B cell (primary cell): Measurements from ENCODE around the gene RNF213. TPM values are rescaled to one million over a fixed set of nuclear protein-coding genes. Genes with fewer than 3 reads are reported as not detected.

Experiments
- ATAC-seq: fragments of 200-7000 bp; cut with Tn5 transposase; one replicate; pipeline ENCODE4 v1.10.0; 2021; ENCODE audit warnings: low read depth, mild to moderate bottlenecking, moderate number of reproducible peaks, moderate library complexity
- CTCF ChIA-PET: fragments of 350-600 bp; sonication (Branson Sonifier 250); formaldehyde crosslinking; loops from one replicate; lab custom pipeline; 2021; ENCODE audit warnings: antibody characterized with exemption, inconsistent platforms; lab: Charles Lee
- POLR2A ChIA-PET: fragments of 350-600 bp; sonication (Branson Sonifier 250); formaldehyde crosslinking; loops from one replicate; lab custom pipeline; 2021; ENCODE audit warnings: antibody characterized with exemption; lab: Charles Lee
- DNase-seq: peaks from one replicate; pipeline ENCODE4 v3.0.0; 2013
- H2AFZ ChIP-seq: 2 replicates; pipeline ENCODE4 v1.6.1; 2012; ENCODE audit warnings: mild to moderate bottlenecking, low read depth, low read length; ENCODE audit not compliant: insufficient read depth, poor library complexity, severe bottlenecking
- H3K27ac ChIP-seq, 2 donors: 1 replicate in 1 of 2; 2 replicates in 1 of 2; pipeline ENCODE4 v1.5.1; 2012 to 2013; ENCODE audit warnings: low read length in 2 of 2, mild to moderate bottlenecking in 2 of 2, moderate library complexity in 1 of 2
- H3K27me3 ChIP-seq, 4 experiments: fragments of 200-600 bp in 1 of 4; sonication (generic) in 1 of 4; replicated peaks in 1 of 4; 1 replicate in 2 of 4; 2 replicates in 2 of 4; pipeline versions ENCODE4 v1.6.1 to v1.7.0; 2013 to 2016; ENCODE audit warnings: low read length in 3 of 4, mild to moderate bottlenecking in 2 of 4, mixed read lengths in 1 of 4, moderate library complexity in 1 of 4; ENCODE audit not compliant: insufficient read depth in 4 of 4, control insufficient read depth in 3 of 4; ENCODE audit errors: control extremely low read depth in 1 of 4
- H3K36me3 ChIP-seq, 2 experiments: replicated peaks in 1 of 2; 1 replicate in 1 of 2; 2 replicates in 1 of 2; pipeline versions ENCODE4 v1.6.1 to v1.7.1; 2013; ENCODE audit warnings: low read length in 1 of 2; ENCODE audit not compliant: insufficient read depth in 2 of 2, control insufficient read depth in 1 of 2; ENCODE audit errors: control extremely low read depth in 1 of 2, extremely low read depth in 1 of 2
- H3K4me1 ChIP-seq, 2 donors: fragments of 200-600 bp in 1 of 2; sonication (generic) in 1 of 2; 1 replicate in 1 of 2; 2 replicates in 1 of 2; pipeline versions ENCODE4 v1.5.1 to v1.6.1; 2013 to 2017; ENCODE audit warnings: low read length in 2 of 2; ENCODE audit not compliant: control insufficient read depth in 2 of 2, insufficient read depth in 2 of 2
- H3K4me2 ChIP-seq: replicated peaks from 2 replicates; pipeline ENCODE3; 2012; ENCODE audit warnings: mild to moderate bottlenecking, low read depth, low read length; ENCODE audit not compliant: poor library complexity, severe bottlenecking
- H3K4me3 ChIP-seq, 5 experiments: fragments of 200-600 bp in 1 of 5; sonication (generic) in 1 of 5; 1 replicate in 3 of 5; 2 replicates in 2 of 5; pipeline versions ENCODE4 v1.5.1 to v1.7.0; 2011 to 2016; ENCODE audit warnings: low read length in 4 of 5, mild to moderate bottlenecking in 4 of 5, low read depth in 2 of 5, control low read depth in 1 of 5, moderate library complexity in 1 of 5; ENCODE audit not compliant: insufficient read depth in 1 of 5; ENCODE audit errors: control extremely low read depth in 1 of 5, extremely low read depth in 1 of 5
- H3K79me2 ChIP-seq: fragments of 200-600 bp; sonication (generic); one replicate; pipeline ENCODE4 v1.6.0; 2016; ENCODE audit warnings: low read length; ENCODE audit not compliant: control insufficient read depth, insufficient read depth
- H3K9ac ChIP-seq: fragments of 200-600 bp; sonication (generic); 2 replicates; pipeline ENCODE4 v1.6.1; 2017; ENCODE audit warnings: mild to moderate bottlenecking, low read length, moderate library complexity
- H3K9me3 ChIP-seq, 3 donors: one replicate each; pipeline versions ENCODE4 v1.6.1 to v1.7.1; 2013; ENCODE audit warnings: low read length in 2 of 3; ENCODE audit not compliant: control insufficient read depth in 2 of 3, insufficient read depth in 1 of 3; ENCODE audit errors: control extremely low read depth in 1 of 3
- H4K20me1 ChIP-seq: 2 replicates; pipeline ENCODE4 v1.6.0; 2012; ENCODE audit warnings: mild to moderate bottlenecking, low read length; ENCODE audit not compliant: insufficient read depth, control insufficient read depth, poor library complexity, severe bottlenecking
- H3K27ac Mint-ChIP-seq: one replicate; pipeline ENCODE4 v1.8.0; 2021; ENCODE audit warnings: mixed read lengths
- H3K27me3 Mint-ChIP-seq: one replicate; pipeline ENCODE4 v1.8.0; 2021; ENCODE audit warnings: mixed read lengths
- H3K4me1 Mint-ChIP-seq: one replicate; pipeline ENCODE4 v1.8.0; 2021; ENCODE audit warnings: mixed read lengths
- H3K4me3 Mint-ChIP-seq: one replicate; pipeline ENCODE4 v1.8.0; 2021; ENCODE audit warnings: mixed read lengths
- H3K9me3 Mint-ChIP-seq: one replicate; pipeline ENCODE4 v1.8.0; 2022; ENCODE audit warnings: mixed read lengths; ENCODE audit not compliant: insufficient read depth
- CTCF ChIP-seq: fragments of 200-600 bp; IDR thresholded peaks from one replicate; pipeline ENCODE4 v1.8.0; 2022; ENCODE audit warnings: antibody characterized with exemption, mild to moderate bottlenecking
- EZH2 ChIP-seq: IDR thresholded peaks from 2 replicates; pipeline ENCODE4 v1.6.1; 2012; ENCODE audit warnings: borderline replicate concordance, low read depth, mild to moderate bottlenecking, moderate library complexity, low read length; ENCODE audit not compliant: insufficient read depth, poor library complexity, severe bottlenecking
- WGBS: methylation state at CpG from one replicate; pipeline ENCODE4 v1.1.5; 2013; ENCODE audit warnings: missing lambda C conversion rate; ENCODE audit not compliant: insufficient coverage; 5-methylcytosine and 5-hydroxymethylcytosine counted together
- intact Hi-C: fragments of 100-400 bp; cut with micrococcal nuclease; formaldehyde crosslinking; loops from one replicate; pipeline ENCODE4 v1.10.0; 2022
- polyA plus RNA-seq: library from polyadenylated mRNA; depleted of rRNA; stranded (reverse); fragments of >200 nt; gene quantifications from 2 replicates; pipeline ENCODE4 v1.2.3, GENCODE V29; 2012
- total RNA-seq, 2 donors: library from RNA; stranded (reverse); fragments of 120-200 nt in 1 of 2; gene quantifications; 1 replicate in 1 of 2; 2 replicates in 1 of 2; pipeline versions ENCODE4 v1.2.3 to v1.2.4, GENCODE V29; 2013 to 2022

Gene RNF213
- total and polyA plus RNA-seq, 2 donors (not counting 1 experiment from before 2014, with no cell fraction given), result 121 to 287 TPM

DNA sequence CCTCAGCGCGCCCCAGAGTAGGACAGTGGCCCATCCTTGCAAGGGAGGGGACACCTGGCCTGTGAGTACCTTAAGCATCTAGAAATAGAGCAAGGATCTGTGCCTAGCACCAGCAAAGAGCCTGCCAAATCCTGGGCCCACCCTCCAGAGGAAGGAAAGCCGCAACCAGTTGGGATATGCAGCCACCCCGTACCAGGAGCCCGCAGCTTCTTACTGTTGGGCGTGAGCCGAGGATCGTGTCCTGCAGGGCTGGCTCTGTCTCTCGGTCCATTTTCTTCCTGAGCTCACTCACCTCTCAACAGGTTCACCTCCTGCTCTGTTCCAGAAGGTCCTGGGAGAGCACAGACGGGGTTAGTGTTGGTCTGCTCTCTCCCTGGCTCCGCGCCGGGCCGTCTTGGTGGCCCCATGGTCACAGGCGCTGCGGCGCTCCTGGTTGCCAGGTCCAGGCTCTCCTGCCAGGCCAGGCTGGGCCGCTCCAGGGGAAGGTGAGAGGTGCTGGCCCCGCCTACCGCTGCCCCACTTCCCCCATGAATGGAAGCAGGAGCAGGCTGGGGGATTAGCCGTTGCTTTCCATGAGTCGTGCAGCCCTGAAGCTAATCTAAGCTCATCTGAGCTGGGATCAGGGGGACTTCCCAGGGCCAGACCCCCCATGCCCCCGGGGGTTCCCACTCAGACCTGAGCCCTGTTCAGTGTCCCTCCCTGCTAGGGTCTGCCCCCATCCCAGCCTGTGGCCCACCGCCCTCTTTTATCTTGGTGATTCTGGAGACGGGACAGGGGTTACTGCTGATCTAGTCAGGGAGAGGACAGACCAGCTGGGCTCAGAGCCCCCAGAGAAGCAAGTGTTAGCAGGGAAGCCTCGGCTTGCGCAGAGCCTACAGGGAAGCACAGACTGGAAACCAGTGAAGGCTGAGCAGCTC is 167.0 kb downstream of the RNF213 start:
- no peak overlapping the region for H3K4me3 Mint-ChIP-seq
- intact Hi-C loops, result loop anchor here (1.0 kb wide), 1 partner anchor 554 kb away; no protein-coding TSS in a partner anchor
- ChIA-PET CTCF (interaction anchor here (0.6 to 6.7 kb wide), 31 partner anchors 10 to 1197 kb away, joined by 3 to 75 read pairs (median 3); no protein-coding TSS in a partner anchor), POLR2A (interaction anchor here (1.5 kb wide), 1 partner anchor 12 kb away, joined by 10 read pairs; no protein-coding TSS in a partner anchor)
- DNase-seq (no peak), ATAC-seq (no peak)
- no peak overlapping the region for H2AFZ ChIP-seq
- H3K4me3 ChIP-seq, result no peak overlapping the region
- H3K9me3 Mint-ChIP-seq, result no peaks in the 10 kb centered on the region
- no peaks in the 10 kb centered on the region for H4K20me1 ChIP-seq
- TF ChIP-seq CTCF, result no peak
- TF ChIP-seq EZH2, result no peak
- H3K27ac Mint-ChIP-seq, result no peak overlapping the region
- H3K27me3 ChIP-seq, result peaks cover 0 to 3% (median 0%) of the 10 kb centered on the region in 4 experiments
- no peaks in the 10 kb centered on the region for H3K27me3 Mint-ChIP-seq
- H3K4me2 ChIP-seq, result no peak overlapping the region
- H3K9ac ChIP-seq, result no peak overlapping the region
- H3K79me2 ChIP-seq, result no peaks in the 10 kb centered on the region
- peaks cover 27% of the 10 kb centered on the region for H3K4me1 Mint-ChIP-seq
- no peaks in the 10 kb centered on the region for H3K9me3 ChIP-seq
- peaks cover 37 to 39% of the 10 kb centered on the region in 2 donors for H3K4me1 ChIP-seq
- 93% methylated on average over 27 of the region's 27 CpGs for WGBS
- no peaks in the 10 kb centered on the region for H3K36me3 ChIP-seq
- no peak overlapping the region for H3K27ac ChIP-seq

- Histone ChIP-seq H3K9ac (no peak overlapping the region), H3K27ac (no peak overlapping the region), H3K4me1 (peaks cover 37 to 39% of the 10 kb centered on the region in 2 donors), H3K4me3 (no peak overlapping the region), H3K4me2 (no peak overlapping the region), H3K27me3 (peaks cover 0 to 3% (median 0%) of the 10 kb centered on the region in 4 experiments), H4K20me1 (no peaks in the 10 kb centered on the region), H3K79me2 (no peaks in the 10 kb centered on the region), H3K36me3 (no peaks in the 10 kb centered on the region), H3K9me3 (no peaks in the 10 kb centered on the region), H2AFZ (no peak overlapping the region)
- H3K27me3 Mint-ChIP-seq, result no peaks in the 10 kb centered on the region
- WGBS, result 90% methylated on average over 12 of the region's 12 CpGs
- peaks cover 25% of the 10 kb centered on the region for H3K4me1 Mint-ChIP-seq
- no peaks in the 10 kb centered on the region for H3K9me3 Mint-ChIP-seq
- DNase-seq (no peak), ATAC-seq (no peak)
- POLR2A ChIA-PET, result no interaction called here
- H3K4me3 Mint-ChIP-seq, result no peak overlapping the region
- intact Hi-C loops, result no loop called here
- CTCF ChIA-PET, result interaction anchor here (0.6 to 6.7 kb wide), 8 partner anchors 10 to 560 kb away, joined by 3 to 75 read pairs (median 6); no protein-coding TSS in a partner anchor
- H3K27ac Mint-ChIP-seq, result no peak overlapping the region
- TF ChIP-seq CTCF, result no peak
- no peak for TF ChIP-seq EZH2
Observed at GRCh38 chr17:80428363-80428762, 167.7 kb downstream of the RNF213 start.
